Caco-2 (cell line): Measurements from ENCODE around the gene MAST3. TPM values are rescaled to one million over a fixed set of nuclear protein-coding genes. Genes with fewer than 3 reads are reported as not detected.

ENCODE experiments used
- BruUV-seq: library from RNA; stranded (reverse); fragments of 400-500 nt; replicated peaks from 2 replicates; lab custom pipeline; 2021; lab: Mats Ljungman, UMichigan
- CTCF ChIA-PET: fragments of 300-600 bp; sonication (Branson Sonifier 250); formaldehyde crosslinking; loops from one replicate; lab custom pipeline; 2022; ENCODE audit warnings: antibody characterized with exemption; lab: Charles Lee
- POLR2A ChIA-PET: fragments of 300-600 bp; sonication (Branson Sonifier 250); formaldehyde crosslinking; loops from one replicate; lab custom pipeline; 2022; ENCODE audit warnings: antibody characterized with exemption; lab: Charles Lee
- DNase-seq, 2 experiments: peaks; one replicate each; pipeline versions ENCODE4 v3.0.0 to v3.0.0-alpha.2; 2020 to 2022
- H3K27me3 ChIP-seq: replicated peaks from 2 replicates; pipeline ENCODE4 v1.6.0; 2011; ENCODE audit warnings: low read length; ENCODE audit not compliant: control insufficient read depth, insufficient read depth
- H3K36me3 ChIP-seq: 2 replicates; pipeline ENCODE4 v1.5.1; 2011; ENCODE audit warnings: low read length; ENCODE audit not compliant: control insufficient read depth, insufficient read depth
- H3K4me1 ChIP-seq: fragments of 250-450 bp; sonication (Bioruptor Pico); 2 replicates; pipeline ENCODE4 v1.5.1; 2020; ENCODE audit warnings: mild to moderate bottlenecking
- H3K4me3 ChIP-seq: 2 replicates; pipeline ENCODE4 v1.5.1; 2011; ENCODE audit warnings: low read depth, mild to moderate bottlenecking, control low read depth, low read length
- H3K9me3 ChIP-seq: fragments of 250-450 bp; sonication (Bioruptor Pico); 2 replicates; pipeline ENCODE4 v1.5.1; 2020; ENCODE audit warnings: mild to moderate bottlenecking, moderate library complexity
- H3K27ac Mint-ChIP-seq: one replicate; pipeline ENCODE4 v1.8.0; 2022; ENCODE audit warnings: mixed read lengths; ENCODE audit not compliant: unreplicated experiment
- H3K27me3 Mint-ChIP-seq: one replicate; pipeline ENCODE4 v1.8.0; 2022; ENCODE audit warnings: mixed read lengths; ENCODE audit not compliant: insufficient read depth, unreplicated experiment
- H3K36me3 Mint-ChIP-seq: one replicate; pipeline ENCODE4 v1.8.0; 2022; ENCODE audit warnings: mild to moderate bottlenecking, mixed read lengths; ENCODE audit not compliant: insufficient read depth, unreplicated experiment
- H3K4me1 Mint-ChIP-seq: one replicate; pipeline ENCODE4 v1.8.0; 2022; ENCODE audit warnings: low read depth, mixed read lengths; ENCODE audit not compliant: unreplicated experiment
- H3K4me3 Mint-ChIP-seq: one replicate; pipeline ENCODE4 v1.8.0; 2022; ENCODE audit warnings: mild to moderate bottlenecking, moderate library complexity, mixed read lengths; ENCODE audit not compliant: unreplicated experiment
- H3K9me3 Mint-ChIP-seq: one replicate; pipeline ENCODE4 v1.8.0; 2022; ENCODE audit warnings: mixed read lengths; ENCODE audit not compliant: unreplicated experiment
- intact Hi-C: fragments of 100-400 bp; cut with micrococcal nuclease; formaldehyde crosslinking; loops from one replicate; pipeline ENCODE4 v1.10.0; 2022; ENCODE audit not compliant: unreplicated experiment
- total RNA-seq: library from RNA; stranded (reverse); gene quantifications from 2 replicates; pipeline ENCODE4 v1.2.3, GENCODE V29; 2022
- TF ChIP-seq, protein P1 (sequence below), 2 experiments: fragments of 200-600 bp in 1 of 2; IDR thresholded peaks; 1 replicate in 1 of 2; 2 replicates in 1 of 2; pipeline versions ENCODE4 v1.5.1 to v1.8.0; 2011 to 2022; ENCODE audit warnings: antibody characterized with exemption in 1 of 2, control low read depth in 1 of 2, inconsistent platforms in 1 of 2, low read depth in 1 of 2, low read length in 1 of 2, mild to moderate bottlenecking in 1 of 2, moderate library complexity in 1 of 2; ENCODE audit not compliant: insufficient read depth in 1 of 2, severe bottlenecking in 1 of 2, unreplicated experiment in 1 of 2

Gene MAST3
- total RNA-seq, 1 experiment from 2014 or later, result 8.2 TPM

DNA sequence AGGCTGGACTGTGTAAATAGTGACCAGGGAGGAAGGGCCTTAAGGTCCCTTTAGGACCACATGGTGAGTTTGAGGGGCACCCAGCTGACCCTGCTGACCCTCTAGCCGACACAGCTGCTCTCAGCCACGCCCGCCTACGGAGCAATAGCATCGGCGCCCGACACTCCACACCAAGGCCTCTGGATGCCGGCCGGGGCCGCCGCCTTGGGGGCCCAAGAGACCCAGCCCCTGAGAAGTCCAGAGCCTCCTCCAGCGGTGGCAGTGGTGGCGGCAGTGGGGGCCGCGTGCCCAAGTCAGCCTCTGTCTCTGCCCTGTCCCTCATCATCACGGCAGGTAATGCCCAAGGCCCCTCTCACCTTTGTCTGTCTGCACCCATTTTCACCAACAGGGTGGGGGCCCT, 46.8 kb downstream of the MAST3 start:
- H3K4me3 ChIP-seq, result no peak overlapping the region
- Mint-ChIP-seq H3K27ac (no peak overlapping the region), H3K36me3 (peaks cover 18% of the 10 kb centered on the region), H3K9me3 (no peaks in the 10 kb centered on the region), H3K27me3 (no peaks in the 10 kb centered on the region), H3K4me3 (no peak overlapping the region), H3K4me1 (no peaks in the 10 kb centered on the region)
- BruUV-seq, result no TSS peak
- H3K4me1 ChIP-seq, result no peaks in the 10 kb centered on the region
- H3K27me3 ChIP-seq, result no peaks in the 10 kb centered on the region
- intact Hi-C loops, result no loop called here
- CTCF ChIA-PET, result no interaction called here
- POLR2A ChIA-PET, result no interaction called here
- DNase-seq, result no peak
- H3K36me3 ChIP-seq, result peaks cover 6% of the 10 kb centered on the region
- TF ChIP-seq, protein P1, sequence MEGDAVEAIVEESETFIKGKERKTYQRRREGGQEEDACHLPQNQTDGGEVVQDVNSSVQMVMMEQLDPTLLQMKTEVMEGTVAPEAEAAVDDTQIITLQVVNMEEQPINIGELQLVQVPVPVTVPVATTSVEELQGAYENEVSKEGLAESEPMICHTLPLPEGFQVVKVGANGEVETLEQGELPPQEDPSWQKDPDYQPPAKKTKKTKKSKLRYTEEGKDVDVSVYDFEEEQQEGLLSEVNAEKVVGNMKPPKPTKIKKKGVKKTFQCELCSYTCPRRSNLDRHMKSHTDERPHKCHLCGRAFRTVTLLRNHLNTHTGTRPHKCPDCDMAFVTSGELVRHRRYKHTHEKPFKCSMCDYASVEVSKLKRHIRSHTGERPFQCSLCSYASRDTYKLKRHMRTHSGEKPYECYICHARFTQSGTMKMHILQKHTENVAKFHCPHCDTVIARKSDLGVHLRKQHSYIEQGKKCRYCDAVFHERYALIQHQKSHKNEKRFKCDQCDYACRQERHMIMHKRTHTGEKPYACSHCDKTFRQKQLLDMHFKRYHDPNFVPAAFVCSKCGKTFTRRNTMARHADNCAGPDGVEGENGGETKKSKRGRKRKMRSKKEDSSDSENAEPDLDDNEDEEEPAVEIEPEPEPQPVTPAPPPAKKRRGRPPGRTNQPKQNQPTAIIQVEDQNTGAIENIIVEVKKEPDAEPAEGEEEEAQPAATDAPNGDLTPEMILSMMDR (IDR thresholded peaks at IDR 0.05; ENCODE audit: insufficient read depth in 1 of 2, low read depth in 1 of 2, low read length in 1 of 2, severe bottlenecking in 1 of 2, unreplicated experiment in 1 of 2), result no peak
- no peaks in the 10 kb centered on the region for H3K9me3 ChIP-seq

DNA sequence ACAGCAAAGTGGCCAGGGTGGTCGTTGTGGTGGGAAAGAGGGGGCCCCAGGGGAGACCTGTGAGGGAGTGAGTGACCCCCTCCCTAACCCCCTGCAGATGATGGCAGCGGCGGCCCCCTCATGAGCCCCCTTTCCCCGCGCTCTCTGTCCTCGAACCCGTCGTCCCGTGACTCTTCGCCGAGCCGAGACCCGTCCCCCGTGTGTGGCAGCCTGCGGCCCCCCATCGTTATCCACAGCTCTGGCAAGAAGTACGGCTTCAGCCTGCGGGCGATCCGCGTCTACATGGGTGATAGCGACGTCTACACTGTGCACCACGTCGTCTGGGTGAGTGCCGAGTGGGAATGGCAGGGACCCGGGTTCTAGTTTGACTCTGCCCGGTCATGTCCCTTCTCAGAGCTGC, 47.3 kb downstream of the MAST3 start:
- H3K4me1 ChIP-seq, result no peaks in the 10 kb centered on the region
- TF ChIP-seq, protein P1 (IDR thresholded peaks at IDR 0.05; ENCODE audit: insufficient read depth in 1 of 2, low read depth in 1 of 2, low read length in 1 of 2, severe bottlenecking in 1 of 2, unreplicated experiment in 1 of 2), result no peak

DNA sequence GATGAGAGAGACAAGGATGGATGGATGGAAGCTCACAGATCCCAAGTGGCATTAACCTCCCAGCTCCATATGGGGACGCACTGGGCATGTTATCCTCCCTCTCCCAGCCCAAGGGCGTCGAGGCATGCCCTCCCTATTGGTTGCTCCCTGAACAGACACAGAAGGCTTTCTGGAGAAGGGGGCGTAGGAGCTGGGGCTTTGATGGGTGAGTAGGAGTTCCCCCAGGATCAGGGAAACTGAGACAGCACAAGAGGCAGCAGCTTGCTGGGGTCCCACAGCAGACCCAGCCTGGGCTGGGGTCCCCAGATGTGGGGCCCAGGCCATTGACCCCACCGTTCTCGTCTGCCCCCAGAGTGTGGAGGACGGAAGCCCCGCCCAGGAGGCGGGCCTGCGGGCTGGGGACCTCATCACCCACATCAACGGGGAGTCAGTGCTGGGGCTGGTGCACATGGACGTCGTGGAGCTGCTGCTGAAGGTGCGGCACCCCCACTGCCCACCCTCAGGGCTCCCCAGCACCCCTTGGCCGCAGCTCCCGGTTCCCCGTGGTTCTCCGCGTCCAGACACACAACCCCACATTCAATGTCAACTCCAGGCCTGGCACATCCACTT, 47.9 kb downstream of the MAST3 start:
- Mint-ChIP-seq H3K9me3 (no peaks in the 10 kb centered on the region), H3K4me3 (no peak overlapping the region), H3K36me3 (peaks cover 13% of the 10 kb centered on the region), H3K4me1 (no peaks in the 10 kb centered on the region), H3K27me3 (no peaks in the 10 kb centered on the region), H3K27ac (no peak overlapping the region)
- Histone ChIP-seq H3K36me3 (peaks cover 6% of the 10 kb centered on the region), H3K9me3 (no peaks in the 10 kb centered on the region), H3K27me3 (no peaks in the 10 kb centered on the region), H3K4me1 (no peaks in the 10 kb centered on the region), H3K4me3 (no peak overlapping the region)
- CTCF ChIA-PET, result no interaction called here
- BruUV-seq, result no TSS peak
- TF ChIP-seq, protein P1 (IDR thresholded peaks at IDR 0.05; ENCODE audit: insufficient read depth in 1 of 2, low read depth in 1 of 2, low read length in 1 of 2, severe bottlenecking in 1 of 2, unreplicated experiment in 1 of 2), result no peak
- DNase-seq, result no peak
- POLR2A ChIA-PET, result no interaction called here
- intact Hi-C loops, result no loop called here

More for the DNA sequence above, 47.3 kb downstream of the MAST3 start:
- no peaks in the 10 kb centered on the region for H3K4me1 Mint-ChIP-seq
- no peak overlapping the region for H3K4me3 ChIP-seq
- intact Hi-C loops, result no loop called here
- no peaks in the 10 kb centered on the region for H3K27me3 Mint-ChIP-seq
- DNase-seq, result no peak
- H3K36me3 ChIP-seq, result peaks cover 6% of the 10 kb centered on the region
- BruUV-seq, result no TSS peak
- ChIA-PET CTCF (no interaction called here), POLR2A (no interaction called here)
- H3K36me3 Mint-ChIP-seq, result peaks cover 17% of the 10 kb centered on the region
- H3K27ac Mint-ChIP-seq, result no peak overlapping the region
- no peaks in the 10 kb centered on the region for H3K27me3 ChIP-seq
- no peaks in the 10 kb centered on the region for H3K9me3 ChIP-seq
- H3K9me3 Mint-ChIP-seq, result no peaks in the 10 kb centered on the region
- H3K4me3 Mint-ChIP-seq, result no peak overlapping the region
